OCI-M1 (cell line): ENCODE data around the gene CDH20.
"Not testable (repeated sequence)": the region's sequence is repeated elsewhere in the genome, so short reads cannot be mapped to it uniquely, and the experiment has no call there.

Experiments
- DNase-seq: peaks from one replicate; lab custom pipeline; 2025; lab: John Stamatoyannopoulos, UW

Gene CDH20

GRCh38 chr18:61348230-61348629 lies 15.0 kb downstream of the CDH20 start:
- no peak for DNase-seq

DNA sequence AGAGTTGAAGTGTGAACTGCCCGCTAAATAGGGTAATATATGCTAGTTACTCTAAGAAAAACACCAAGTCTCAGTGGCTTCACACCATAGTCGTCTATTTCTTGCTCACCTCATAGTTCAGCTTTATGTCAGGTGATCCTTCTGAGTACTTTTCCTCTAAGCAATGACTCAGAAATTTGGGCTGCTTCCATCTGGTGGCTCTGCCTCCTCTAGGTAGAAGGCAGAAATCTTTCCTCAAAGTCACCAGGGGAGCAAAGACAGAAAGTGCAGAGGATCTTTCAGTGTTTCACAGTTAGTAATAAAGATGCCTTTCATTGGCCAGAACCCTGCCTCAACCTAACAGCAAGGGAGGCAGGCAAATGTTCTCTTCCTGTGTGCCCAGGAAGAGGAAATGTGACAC lies 17.3 kb downstream of the CDH20 start:
- DNase-seq: no peak

DNA sequence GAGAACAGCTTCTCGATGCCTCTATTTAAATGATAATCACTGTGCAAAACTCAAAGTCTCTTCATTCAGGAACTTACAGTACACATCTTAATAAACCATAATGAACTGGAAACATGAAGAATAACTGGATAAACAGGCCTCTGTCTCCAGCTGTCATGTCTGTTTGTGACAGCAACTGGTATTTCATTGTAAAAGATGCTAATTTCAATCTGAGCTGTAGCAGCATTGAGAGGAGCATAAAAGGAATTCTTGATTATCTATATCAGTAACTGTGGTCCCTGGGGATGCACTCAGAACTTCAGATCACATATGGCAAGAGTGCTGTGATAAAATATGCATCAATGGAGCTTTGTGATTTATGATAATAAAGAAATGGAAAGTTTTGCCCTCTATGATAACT lies 18.8 kb downstream of the CDH20 start:
- DNase-seq: no peak

DNA sequence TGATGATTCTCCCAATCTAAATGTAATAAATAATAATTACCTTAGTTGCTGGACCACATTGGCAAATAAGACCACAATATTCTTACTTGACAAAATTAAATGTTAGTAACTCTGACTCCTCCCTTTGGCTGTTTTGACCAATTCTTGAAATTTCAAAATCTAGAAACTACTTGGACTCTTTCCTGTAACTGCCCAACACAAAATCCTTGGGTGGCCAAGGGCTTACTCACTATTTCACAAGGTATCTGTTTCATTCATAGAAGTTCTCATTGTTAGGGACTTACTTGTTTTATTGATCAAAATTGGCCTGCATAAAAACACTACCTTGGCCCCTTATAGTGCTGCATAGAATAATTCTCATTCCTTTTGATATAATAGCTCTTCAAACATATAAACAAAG lies 19.4 kb downstream of the CDH20 start:
- DNase-seq: no peak

DNA sequence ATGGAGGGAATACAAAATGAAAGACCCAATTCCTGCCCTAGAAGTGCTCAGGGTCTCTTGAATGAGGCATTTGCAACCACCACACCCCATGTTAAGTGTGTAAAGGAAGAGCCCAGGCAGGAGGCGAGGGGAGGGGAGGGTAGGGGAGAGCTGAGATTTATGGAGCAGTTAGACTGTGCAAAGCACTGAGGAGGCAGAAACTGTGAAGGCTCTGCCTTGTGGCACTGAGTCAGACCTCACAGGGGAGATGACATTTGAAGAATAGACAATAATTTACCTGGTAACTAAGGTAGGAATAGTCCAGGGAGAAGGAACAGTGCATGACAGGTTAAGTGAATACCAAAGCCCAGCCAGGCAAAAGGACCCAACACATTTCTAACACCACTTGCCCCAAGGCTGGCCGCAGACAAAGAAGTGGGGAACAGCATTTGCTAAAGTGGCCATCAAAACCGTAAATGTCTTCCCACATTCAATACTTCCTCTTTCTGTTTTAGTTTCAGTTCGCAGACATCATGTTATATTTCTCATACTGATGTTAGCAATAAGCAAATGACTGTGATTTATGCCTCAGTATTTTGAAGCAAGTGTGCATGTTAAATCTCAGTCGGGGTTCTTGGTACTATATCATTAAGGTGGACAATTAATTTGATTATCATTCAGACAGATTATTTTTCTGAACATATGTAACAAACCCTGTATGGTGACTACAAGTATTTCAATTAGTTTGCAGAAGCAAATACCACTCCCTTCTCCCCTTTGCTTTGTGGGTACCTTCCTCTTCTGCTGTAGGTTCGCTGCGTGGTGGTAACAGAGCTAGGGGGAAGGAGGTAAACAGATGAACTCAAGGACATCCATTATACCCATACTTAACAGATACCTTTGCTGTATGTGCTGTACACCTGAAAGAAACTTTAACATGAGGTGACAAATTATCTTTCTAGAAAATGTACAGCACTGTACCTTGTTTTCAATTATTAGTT lies 27.5 kb downstream of the CDH20 start:
- peak; percentile 80 for DNase-seq

- DNase-seq: no peak
Measured at GRCh38 chr18:61362511-61362910, 29.3 kb downstream of the CDH20 start.

- DNase-seq: no peak
Measured at GRCh38 chr18:61364953-61365352, 31.7 kb downstream of the CDH20 start.

GRCh38 chr18:61368001-61368400 lies 34.8 kb downstream of the CDH20 start:
- DNase-seq: no peak

DNA sequence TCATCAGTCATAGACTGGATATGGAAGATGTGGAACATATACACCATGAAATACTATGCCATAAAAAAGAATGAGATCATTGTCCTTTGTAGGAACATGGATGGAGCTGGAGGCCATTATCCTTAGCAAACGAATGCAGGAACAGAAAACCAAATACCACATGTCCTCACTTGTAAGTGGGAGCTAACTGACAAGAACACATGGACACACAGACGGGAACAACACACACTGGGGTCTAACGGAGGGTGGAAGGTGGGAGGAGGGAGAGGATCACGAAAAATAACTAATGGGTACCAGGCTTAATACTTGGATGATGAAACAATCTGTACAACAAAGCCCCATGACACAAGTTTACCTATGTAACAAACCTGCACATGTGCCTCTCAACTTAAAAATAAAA lies 36.4 kb downstream of the CDH20 start:
- DNase-seq: not testable (repeated sequence)

GRCh38 chr18:61371111-61371510 lies 37.9 kb downstream of the CDH20 start:
- peak; percentile 7 for DNase-seq

DNA sequence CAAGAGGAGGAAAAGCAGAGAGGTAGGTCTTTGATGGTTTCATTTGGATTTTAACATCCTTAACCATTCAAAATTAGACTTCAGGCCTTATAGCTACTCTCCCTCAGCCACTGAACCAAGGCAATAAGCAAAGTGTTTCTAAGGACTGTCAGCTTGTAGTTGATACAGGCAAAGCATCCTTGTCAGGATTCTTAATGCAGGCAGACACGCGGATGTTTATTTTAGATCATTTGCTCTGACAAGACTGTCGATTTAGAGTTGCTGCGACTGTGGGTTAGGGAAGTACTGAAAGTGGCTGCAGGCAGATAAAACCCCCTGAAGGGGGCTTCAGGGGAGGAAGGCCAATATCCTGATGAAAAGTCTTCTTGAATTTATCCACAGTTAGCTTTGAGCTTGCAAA lies 46.6 kb downstream of the CDH20 start:
- DNase-seq: no peak

DNA sequence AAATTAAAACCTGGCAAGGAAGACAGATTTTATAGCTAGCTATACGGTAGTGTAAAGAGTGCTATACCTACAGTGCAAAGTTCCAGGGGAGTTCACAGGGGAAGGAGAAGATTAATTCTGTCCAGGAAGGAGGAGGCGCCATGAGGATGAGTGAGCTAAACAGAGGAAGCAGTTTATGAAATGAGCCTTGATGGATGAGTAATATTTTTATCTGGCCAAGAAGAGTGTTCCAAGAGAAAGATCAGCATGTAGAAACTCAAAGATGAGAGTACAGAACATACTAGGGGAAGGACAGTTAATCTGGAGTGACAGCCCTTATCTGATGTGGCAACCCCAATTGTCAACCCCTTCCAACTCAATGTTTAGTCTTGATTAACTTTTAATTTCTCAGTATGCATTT lies 54.8 kb downstream of the CDH20 start:
- no peak for DNase-seq

- DNase-seq: no peak
Measured at GRCh38 chr18:61394983-61395382, 61.8 kb downstream of the CDH20 start.

GRCh38 chr18:61397222-61397621 lies 64.0 kb downstream of the CDH20 start:
- no peak for DNase-seq

- no peak for DNase-seq
Measured at GRCh38 chr18:61398961-61399705, 65.9 kb downstream of the CDH20 start.

DNA sequence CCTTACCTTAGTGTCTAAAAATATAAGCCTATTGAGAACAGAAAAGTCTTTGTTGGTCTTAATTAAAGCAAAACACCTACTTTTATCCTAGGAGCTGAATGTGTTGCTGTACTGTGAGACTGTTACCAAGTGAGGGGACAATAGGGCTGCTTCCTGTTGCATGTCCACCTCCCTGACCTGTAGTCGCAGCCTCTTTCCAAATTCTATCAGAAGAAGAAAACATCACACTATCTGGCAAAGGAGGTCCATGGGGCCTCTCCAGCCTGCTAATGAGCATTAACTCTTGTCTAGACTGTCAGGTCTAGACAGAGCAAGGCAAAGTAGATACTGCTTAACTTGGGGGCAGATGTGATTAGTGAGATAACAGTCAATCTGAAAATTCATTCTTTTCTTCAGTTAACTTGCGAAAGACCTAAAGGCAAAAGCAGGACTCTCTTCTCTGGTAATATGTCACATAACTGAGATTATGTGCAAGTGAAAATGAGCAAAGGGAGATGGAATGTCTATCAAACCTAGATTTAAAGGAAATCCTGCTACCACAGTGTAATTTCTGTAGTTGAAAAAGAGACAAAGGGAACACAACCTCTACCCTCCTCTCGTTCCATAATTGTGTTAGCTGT lies 66.9 kb downstream of the CDH20 start:
- DNase-seq: no peak

DNA sequence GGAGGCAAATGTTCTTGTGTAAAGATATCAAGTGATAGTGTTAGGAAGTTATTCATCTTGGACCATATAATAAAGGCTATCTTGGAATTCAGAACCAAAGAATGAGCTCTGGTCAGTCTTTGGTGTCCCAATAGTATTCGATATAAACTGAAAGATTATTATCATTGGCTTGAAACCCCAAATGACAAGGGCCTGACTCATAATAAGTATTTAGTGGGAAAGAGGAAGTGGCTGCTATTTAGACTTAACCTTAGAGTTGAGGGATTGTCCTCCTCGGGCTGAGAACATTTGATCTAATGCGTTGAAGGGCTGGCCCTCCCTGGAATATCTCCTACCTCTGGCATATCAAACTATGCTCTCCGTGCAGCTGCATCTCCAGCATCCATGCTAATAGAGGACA lies 67.5 kb downstream of the CDH20 start:
- peak; percentile 70 for DNase-seq

DNA sequence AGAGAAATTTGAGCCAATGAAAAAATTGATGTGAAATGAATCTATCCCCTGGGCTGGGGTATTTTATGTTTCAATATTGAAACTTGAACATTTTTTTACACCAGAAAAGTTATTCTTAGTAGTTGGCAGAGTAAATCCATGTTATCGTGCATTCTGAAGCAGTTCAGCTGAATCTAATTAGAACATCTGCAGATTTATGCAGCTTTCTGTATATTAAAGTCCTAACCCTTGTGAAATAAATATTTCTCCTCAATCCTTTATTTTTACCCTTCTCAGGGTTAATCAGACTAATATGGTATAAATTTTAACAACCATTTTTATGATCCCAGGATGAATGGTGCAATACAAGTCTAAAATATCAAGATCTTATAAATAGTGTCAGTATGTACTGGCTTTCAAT lies 69.5 kb downstream of the CDH20 start:
- no peak for DNase-seq

- DNase-seq: no peak
Measured at GRCh38 chr18:61413396-61413795, 80.2 kb downstream of the CDH20 start.

DNA sequence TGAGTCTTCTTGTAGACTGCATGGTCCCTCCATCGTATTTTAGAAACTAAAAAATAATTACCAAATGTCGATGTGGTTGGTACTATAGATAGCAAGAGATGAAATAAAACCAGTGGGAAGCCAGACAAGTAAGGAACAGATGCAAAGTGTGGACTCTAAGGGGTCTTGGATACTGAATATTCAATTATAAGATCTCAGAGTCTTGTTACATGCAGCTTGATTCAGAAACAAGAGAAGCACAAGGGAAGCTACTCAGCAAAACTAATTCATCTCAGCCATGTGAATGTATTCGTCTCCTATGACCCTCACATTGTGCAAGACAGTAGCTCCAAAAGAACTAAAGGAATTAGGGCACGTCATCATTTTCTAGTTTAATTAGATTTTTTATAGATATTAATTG lies 80.9 kb downstream of the CDH20 start:
- DNase-seq: no peak

DNA sequence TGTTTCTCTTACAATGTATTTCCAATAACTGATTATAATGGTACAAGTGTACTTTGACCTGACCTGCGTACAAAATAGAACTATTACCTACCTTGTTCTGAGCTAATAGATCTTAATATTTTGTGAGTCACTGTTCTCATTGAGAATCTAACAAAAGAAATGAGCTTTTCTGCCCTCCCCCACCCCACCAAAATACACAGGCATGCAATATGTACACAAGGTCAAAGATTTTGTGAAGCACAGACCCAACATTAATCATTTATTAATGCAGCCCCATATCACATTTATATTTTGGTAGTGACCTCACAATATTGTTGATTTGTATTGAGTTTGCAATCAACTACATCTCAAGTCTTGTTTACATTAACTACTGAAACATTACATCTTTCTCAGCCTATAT lies 86.5 kb downstream of the CDH20 start:
- no peak for DNase-seq

DNA sequence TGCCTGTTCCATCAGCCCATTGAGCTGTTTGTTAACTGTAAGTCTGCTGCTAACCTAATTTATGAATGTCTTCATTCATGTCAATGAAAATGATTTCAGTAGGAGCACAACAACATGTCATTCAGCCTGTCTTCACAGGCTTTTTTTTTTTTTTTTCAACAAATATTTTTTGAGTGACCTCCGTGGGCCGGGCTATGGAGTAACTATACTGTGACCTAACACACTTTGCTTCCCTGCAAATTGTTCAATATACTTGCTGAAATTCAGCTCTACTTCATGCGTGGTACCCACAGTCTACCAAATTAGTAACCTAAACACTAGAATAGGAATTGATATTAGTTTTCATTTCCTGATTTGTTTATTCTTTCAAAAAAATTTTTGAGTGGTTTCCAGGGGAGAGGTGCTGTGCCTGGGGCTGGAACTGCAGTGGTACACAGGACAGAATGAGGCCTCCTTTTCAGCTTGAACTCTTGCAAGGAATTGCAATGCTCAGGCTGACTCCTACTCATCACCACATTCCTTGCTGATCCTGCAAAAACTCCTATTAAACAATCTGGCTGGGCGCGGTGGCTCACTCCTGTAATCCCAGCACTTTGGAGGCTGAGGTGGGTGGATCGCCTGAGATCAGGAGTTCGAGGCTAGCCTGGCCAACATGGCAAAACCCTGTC lies 87.1 kb downstream of the CDH20 start:
- no peak for DNase-seq
